Activated naive CD4-positive, alpha-beta T cell treated with anti-CD3 and anti-CD28 coated beads, Interleukin-2, amount 10 ng/mL, durations not matched to agents 7 days and 5 days (primary cell): ENCODE measurements around the gene ATG16L1.

Experiments used
- CTCF ChIA-PET: fragments of 350-600 bp; sonication (Branson Sonifier 250); formaldehyde crosslinking; loops from one replicate; lab custom pipeline; 2021; ENCODE audit warnings: antibody characterized with exemption; lab: Charles Lee
- DNase-seq: peaks from one replicate; pipeline ENCODE4 v3.0.0-alpha.2; 2020
- H3K27ac Mint-ChIP-seq: one replicate; pipeline ENCODE4 v1.8.0; 2021; ENCODE audit warnings: mild to moderate bottlenecking, moderate library complexity, mixed read lengths
- H3K27me3 Mint-ChIP-seq: one replicate; pipeline ENCODE4 v1.8.0; 2021; ENCODE audit warnings: mild to moderate bottlenecking, mixed read lengths
- H3K36me3 Mint-ChIP-seq: one replicate; pipeline ENCODE4 v1.8.0; 2021; ENCODE audit warnings: mixed read lengths
- H3K4me1 Mint-ChIP-seq: one replicate; pipeline ENCODE4 v1.8.0; 2021; ENCODE audit warnings: mixed read lengths
- H3K4me3 Mint-ChIP-seq: one replicate; pipeline ENCODE4 v1.8.0; 2021; ENCODE audit warnings: mild to moderate bottlenecking, moderate library complexity, mixed read lengths
- H3K9me3 Mint-ChIP-seq: one replicate; pipeline ENCODE4 v1.8.0; 2021; ENCODE audit warnings: mixed read lengths

The ATG16L1 gene

GRCh38 chr2:233273120-233273519, 21.6 kb downstream of the ATG16L1 start:
- Mint-ChIP-seq H3K27ac (peak overlapping the region; percentile 56), H3K4me1 (peaks cover 49% of the 10 kb centered on the region), H3K27me3 (no peaks in the 10 kb centered on the region), H3K36me3 (peaks cover 84% of the 10 kb centered on the region), H3K9me3 (no peaks in the 10 kb centered on the region), H3K4me3 (no peak overlapping the region)
- CTCF ChIA-PET: interaction anchor here (1.2 kb wide), 1 partner anchor 23 kb away, joined by 3 read pairs; no protein-coding TSS in a partner anchor
- no peak for DNase-seq

- H3K4me1 Mint-ChIP-seq: peaks cover 28% of the 10 kb centered on the region
- peaks cover 80% of the 10 kb centered on the region for H3K36me3 Mint-ChIP-seq
- peak overlapping the region; percentile 1 for H3K27ac Mint-ChIP-seq
- H3K27me3 Mint-ChIP-seq: no peaks in the 10 kb centered on the region
- H3K9me3 Mint-ChIP-seq: no peaks in the 10 kb centered on the region
- no peak for DNase-seq
- no peak overlapping the region for H3K4me3 Mint-ChIP-seq
- CTCF ChIA-PET: no interaction called here
These were observed 23.8 kb downstream of the ATG16L1 start for GRCh38 chr2:233275223-233275622.

- Mint-ChIP-seq H3K27me3 (no peaks in the 10 kb centered on the region), H3K4me1 (peaks cover 4% of the 10 kb centered on the region), H3K4me3 (no peak overlapping the region), H3K9me3 (no peaks in the 10 kb centered on the region), H3K36me3 (peaks cover 75% of the 10 kb centered on the region), H3K27ac (no peak overlapping the region)
- no peak for DNase-seq
- CTCF ChIA-PET: no interaction called here
These were observed 27.4 kb downstream of the ATG16L1 start for GRCh38 chr2:233278921-233279320.

GRCh38 chr2:233280114-233280693, 28.7 kb downstream of the ATG16L1 start:
- CTCF ChIA-PET: no interaction called here
- Mint-ChIP-seq H3K9me3 (no peaks in the 10 kb centered on the region), H3K36me3 (peaks cover 70% of the 10 kb centered on the region), H3K27me3 (no peaks in the 10 kb centered on the region), H3K4me1 (peaks cover 4% of the 10 kb centered on the region), H3K4me3 (no peak overlapping the region), H3K27ac (peak overlapping the region; percentile 20)
- no peak for DNase-seq

GRCh38 chr2:233281553-233281952, 30.1 kb downstream of the ATG16L1 start:
- CTCF ChIA-PET: no interaction called here
- peaks cover 70% of the 10 kb centered on the region for H3K36me3 Mint-ChIP-seq
- no peak for DNase-seq
- H3K9me3 Mint-ChIP-seq: no peaks in the 10 kb centered on the region
- no peak overlapping the region for H3K4me3 Mint-ChIP-seq
- H3K4me1 Mint-ChIP-seq: peaks cover 4% of the 10 kb centered on the region
- no peaks in the 10 kb centered on the region for H3K27me3 Mint-ChIP-seq
- H3K27ac Mint-ChIP-seq: no peak overlapping the region

- CTCF ChIA-PET: no interaction called here
- Mint-ChIP-seq H3K27ac (peak overlapping the region; percentile 3), H3K4me3 (no peak overlapping the region), H3K9me3 (no peaks in the 10 kb centered on the region), H3K4me1 (peaks cover 4% of the 10 kb centered on the region), H3K27me3 (no peaks in the 10 kb centered on the region), H3K36me3 (peaks cover 72% of the 10 kb centered on the region)
- DNase-seq: no peak
These were observed 30.6 kb downstream of the ATG16L1 start for GRCh38 chr2:233281992-233282603.

- Mint-ChIP-seq H3K36me3 (peaks cover 72% of the 10 kb centered on the region), H3K27ac (peak overlapping the region; percentile 40), H3K9me3 (no peaks in the 10 kb centered on the region), H3K4me3 (no peak overlapping the region), H3K4me1 (peaks cover 4% of the 10 kb centered on the region), H3K27me3 (no peaks in the 10 kb centered on the region)
- no peak for DNase-seq
- CTCF ChIA-PET: interaction anchor here (0.9 kb wide), 1 partner anchor 11 kb away, joined by 5 read pairs; no protein-coding TSS in a partner anchor
These were observed 34.4 kb downstream of the ATG16L1 start for GRCh38 chr2:233285921-233286320.

- H3K36me3 Mint-ChIP-seq: peaks cover 70% of the 10 kb centered on the region
- peaks cover 2% of the 10 kb centered on the region for H3K4me1 Mint-ChIP-seq
- H3K27ac Mint-ChIP-seq: peak overlapping the region; percentile 56
- CTCF ChIA-PET: no interaction called here
- no peaks in the 10 kb centered on the region for H3K9me3 Mint-ChIP-seq
- no peak overlapping the region for H3K4me3 Mint-ChIP-seq
- H3K27me3 Mint-ChIP-seq: no peaks in the 10 kb centered on the region
- DNase-seq: no peak
These were observed 36.4 kb downstream of the ATG16L1 start for GRCh38 chr2:233287871-233288270.

GRCh38 chr2:233288663-233289062, 37.2 kb downstream of the ATG16L1 start:
- no peak for DNase-seq
- Mint-ChIP-seq H3K4me3 (no peak overlapping the region), H3K27me3 (no peaks in the 10 kb centered on the region), H3K36me3 (peaks cover 75% of the 10 kb centered on the region), H3K9me3 (no peaks in the 10 kb centered on the region), H3K27ac (no peak overlapping the region), H3K4me1 (no peaks in the 10 kb centered on the region)
- CTCF ChIA-PET: no interaction called here

GRCh38 chr2:233289648-233290047, 38.2 kb downstream of the ATG16L1 start:
- Mint-ChIP-seq H3K4me3 (no peak overlapping the region), H3K36me3 (peaks cover 82% of the 10 kb centered on the region), H3K9me3 (no peaks in the 10 kb centered on the region), H3K27me3 (no peaks in the 10 kb centered on the region), H3K4me1 (no peaks in the 10 kb centered on the region), H3K27ac (no peak overlapping the region)
- CTCF ChIA-PET: no interaction called here
- no peak for DNase-seq

GRCh38 chr2:233290051-233290845, 38.8 kb downstream of the ATG16L1 start:
- Mint-ChIP-seq H3K36me3 (peaks cover 82% of the 10 kb centered on the region), H3K27ac (no peak overlapping the region)
- CTCF ChIA-PET: no interaction called here

GRCh38 chr2:233295891-233296290, 44.4 kb downstream of the ATG16L1 start:
- H3K27ac Mint-ChIP-seq: no peak overlapping the region
- H3K9me3 Mint-ChIP-seq: no peaks in the 10 kb centered on the region
- peaks cover 56% of the 10 kb centered on the region for H3K36me3 Mint-ChIP-seq
- CTCF ChIA-PET: interaction anchor here (0.9 to 1.6 kb wide), 2 partner anchors 10 to 76 kb away, joined by 3 to 5 read pairs; no protein-coding TSS in a partner anchor
- no peak for DNase-seq
- no peak overlapping the region for H3K4me3 Mint-ChIP-seq
- no peaks in the 10 kb centered on the region for H3K27me3 Mint-ChIP-seq
- H3K4me1 Mint-ChIP-seq: no peaks in the 10 kb centered on the region

More at GRCh38 chr2:233290051-233290845, 38.8 kb downstream of the ATG16L1 start:
- H3K27me3 Mint-ChIP-seq: no peaks in the 10 kb centered on the region
- H3K9me3 Mint-ChIP-seq: no peaks in the 10 kb centered on the region
- no peak for DNase-seq
- no peak overlapping the region for H3K4me3 Mint-ChIP-seq
- no peaks in the 10 kb centered on the region for H3K4me1 Mint-ChIP-seq

GRCh38 chr2:233297076-233297475, 45.6 kb downstream of the ATG16L1 start:
- CTCF ChIA-PET: interaction anchor here (1.6 kb wide), 1 partner anchor 11 kb away, joined by 5 read pairs; no protein-coding TSS in a partner anchor

GRCh38 chr2:233300401-233300800, 48.9 kb downstream of the ATG16L1 start:
- peaks cover 12% of the 10 kb centered on the region for H3K36me3 Mint-ChIP-seq
- no peak overlapping the region for H3K4me3 Mint-ChIP-seq
- H3K9me3 Mint-ChIP-seq: no peaks in the 10 kb centered on the region
- H3K27ac Mint-ChIP-seq: no peak overlapping the region
- H3K27me3 Mint-ChIP-seq: peaks cover 9% of the 10 kb centered on the region
- CTCF ChIA-PET: no interaction called here
- no peaks in the 10 kb centered on the region for H3K4me1 Mint-ChIP-seq
- no peak for DNase-seq

More at GRCh38 chr2:233297076-233297475, 45.6 kb downstream of the ATG16L1 start:
- no peaks in the 10 kb centered on the region for H3K4me1 Mint-ChIP-seq
- no peak overlapping the region for H3K4me3 Mint-ChIP-seq
- no peak overlapping the region for H3K27ac Mint-ChIP-seq
- no peak for DNase-seq
- no peaks in the 10 kb centered on the region for H3K9me3 Mint-ChIP-seq
- no peaks in the 10 kb centered on the region for H3K27me3 Mint-ChIP-seq
- peaks cover 46% of the 10 kb centered on the region for H3K36me3 Mint-ChIP-seq
